IPS DF 6.9 (cell line): Measurements from ENCODE around the gene TESK2.

ENCODE experiments used
- DNase-seq: peaks from one replicate; pipeline ENCODE4 v3.0.0-alpha.2; 2013; ENCODE audit warnings: low read depth, low spot score
- H3K27ac ChIP-seq: one replicate; pipeline ENCODE4 v1.5.1; 2013; ENCODE audit warnings: low read length, control low read depth
- H3K27me3 ChIP-seq: 2 replicates; pipeline ENCODE4 v1.6.1; 2013; ENCODE audit warnings: mild to moderate bottlenecking, low read length; ENCODE audit not compliant: control insufficient read depth, insufficient read depth
- H3K36me3 ChIP-seq: 2 replicates; pipeline ENCODE4 v1.6.1; 2013; ENCODE audit warnings: low read length; ENCODE audit not compliant: control insufficient read depth, insufficient read depth
- H3K4me1 ChIP-seq: 2 replicates; pipeline ENCODE4 v1.6.1; 2013; ENCODE audit warnings: low read length; ENCODE audit not compliant: control insufficient read depth, insufficient read depth
- H3K4me3 ChIP-seq: 2 replicates; pipeline ENCODE4 v1.5.1; 2013; ENCODE audit warnings: mild to moderate bottlenecking, low read length
- H3K9me3 ChIP-seq: 2 replicates; pipeline ENCODE4 v1.6.1; 2013; ENCODE audit warnings: low read length, inconsistent platforms; ENCODE audit not compliant: control insufficient read depth, insufficient read depth
- WGBS: extraction: QIAGEN DNeasy Blood & Tissue Kit; methylation state at CpG from one replicate; pipeline ENCODE4 v1.1.7; 2013; ENCODE audit warnings: mixed read lengths, missing lambda C conversion rate; ENCODE audit not compliant: insufficient read length, insufficient coverage; 5-methylcytosine and 5-hydroxymethylcytosine counted together

TESK2 gene

GRCh38 chr1:45306319-45306718 is 184.6 kb downstream of the TESK2 start:
- H3K9me3 ChIP-seq, result no peaks in the 10 kb centered on the region
- no peak for DNase-seq
- H3K4me3 ChIP-seq, result no peak overlapping the region
- H3K36me3 ChIP-seq, result no peaks in the 10 kb centered on the region
- H3K27ac ChIP-seq, result no peak overlapping the region
- no CpG with 5 or more reads among the region's 8 CpGs for WGBS
- H3K27me3 ChIP-seq, result no peaks in the 10 kb centered on the region
- peaks cover 6% of the 10 kb centered on the region for H3K4me1 ChIP-seq

- DNase-seq, result no peak
- Histone ChIP-seq H3K36me3 (no peaks in the 10 kb centered on the region), H3K27ac (no peak overlapping the region), H3K4me1 (peaks cover 6% of the 10 kb centered on the region), H3K9me3 (no peaks in the 10 kb centered on the region), H3K27me3 (no peaks in the 10 kb centered on the region), H3K4me3 (no peak overlapping the region)
- no CpG with 5 or more reads among the region's 10 CpGs for WGBS
Measured at GRCh38 chr1:45305231-45305630, 185.7 kb downstream of the TESK2 start.

- Histone ChIP-seq H3K36me3 (no peaks in the 10 kb centered on the region), H3K27me3 (no peaks in the 10 kb centered on the region), H3K4me1 (peaks cover 6% of the 10 kb centered on the region), H3K27ac (no peak overlapping the region), H3K4me3 (peak overlapping the region; percentile 71; the same call in 1 of the 2 replicates), H3K9me3 (no peaks in the 10 kb centered on the region)
- no CpG with 5 or more reads among the region's 15 CpGs for WGBS
- no peak for DNase-seq
Measured at GRCh38 chr1:45304311-45305081, 186.5 kb downstream of the TESK2 start.

GRCh38 chr1:45303520-45304310 is 187.2 kb downstream of the TESK2 start:
- Histone ChIP-seq H3K36me3 (no peaks in the 10 kb centered on the region), H3K4me3 (peak overlapping the region; percentile 71; the same call in 1 of the 2 replicates), H3K4me1 (peaks cover 6% of the 10 kb centered on the region), H3K9me3 (no peaks in the 10 kb centered on the region), H3K27me3 (no peaks in the 10 kb centered on the region), H3K27ac (no peak overlapping the region)
- WGBS, result no CpG with 5 or more reads among the region's 68 CpGs
- peak; percentile 79 for DNase-seq

GRCh38 chr1:45302505-45303150 is 188.3 kb downstream of the TESK2 start:
- no CpG with 5 or more reads among the region's 16 CpGs for WGBS
- Histone ChIP-seq H3K9me3 (no peaks in the 10 kb centered on the region), H3K27ac (no peak overlapping the region), H3K36me3 (no peaks in the 10 kb centered on the region), H3K4me3 (peak overlapping the region; percentile 39; the same call in 1 of the 2 replicates), H3K4me1 (peaks cover 6% of the 10 kb centered on the region), H3K27me3 (no peaks in the 10 kb centered on the region)
- no peak for DNase-seq

- no peaks in the 10 kb centered on the region for H3K27me3 ChIP-seq
- WGBS, result no CpG with 5 or more reads among the region's 2 CpGs
- H3K4me1 ChIP-seq, result peaks cover 5% of the 10 kb centered on the region
- H3K4me3 ChIP-seq, result no peak overlapping the region
- no peaks in the 10 kb centered on the region for H3K9me3 ChIP-seq
- H3K36me3 ChIP-seq, result no peaks in the 10 kb centered on the region
- DNase-seq, result no peak
- no peak overlapping the region for H3K27ac ChIP-seq
Measured at GRCh38 chr1:45300669-45300997, 190.3 kb downstream of the TESK2 start.

- Histone ChIP-seq H3K27me3 (no peaks in the 10 kb centered on the region), H3K4me1 (peaks cover 5% of the 10 kb centered on the region), H3K36me3 (no peaks in the 10 kb centered on the region), H3K4me3 (no peak overlapping the region), H3K27ac (no peak overlapping the region), H3K9me3 (no peaks in the 10 kb centered on the region)
- WGBS, result no CpG with 5 or more reads among the region's 4 CpGs
- peak; percentile 47 for DNase-seq
Measured at GRCh38 chr1:45299981-45300668, 190.8 kb downstream of the TESK2 start.

- H3K27ac ChIP-seq, result no peak overlapping the region
- WGBS, result no CpG with 5 or more reads among the region's 1 CpG
- no peak overlapping the region for H3K4me3 ChIP-seq
- H3K9me3 ChIP-seq, result no peaks in the 10 kb centered on the region
- H3K4me1 ChIP-seq, result no peaks in the 10 kb centered on the region
- H3K36me3 ChIP-seq, result no peaks in the 10 kb centered on the region
- H3K27me3 ChIP-seq, result no peaks in the 10 kb centered on the region
- no peak for DNase-seq
Measured at GRCh38 chr1:45299296-45299695, 191.7 kb downstream of the TESK2 start.

- no peak for DNase-seq
- H3K36me3 ChIP-seq, result no peaks in the 10 kb centered on the region
- H3K4me1 ChIP-seq, result no peaks in the 10 kb centered on the region
- no peak overlapping the region for H3K27ac ChIP-seq
- no CpG with 5 or more reads among the region's 8 CpGs for WGBS
- no peaks in the 10 kb centered on the region for H3K27me3 ChIP-seq
- no peak overlapping the region for H3K4me3 ChIP-seq
- H3K9me3 ChIP-seq, result no peaks in the 10 kb centered on the region
Measured at GRCh38 chr1:45297666-45298356, 193.2 kb downstream of the TESK2 start.
